ENCODE results near the gene CSGALNACT2. TPM values are rescaled to one million over a fixed set of nuclear protein-coding genes. Genes with fewer than 3 reads are reported as not detected.
A peak's percentile ranks its signal among the peaks of the same experiment; 100 is the strongest.

The CSGALNACT2 gene
- total and polyA plus RNA-seq, 9 of the 15 experiments (the other 6 are each of a cell fraction or from before 2014, with no cell fraction given) = 1.4 to 7.3 (median 3.5) TPM

- TF ChIP-seq SNRNP70 (optimal IDR thresholded peaks at IDR 0.05; ENCODE audit: low read depth, low read length) (no peak), KDM1A (IDR thresholded peaks at IDR 0.05) (no peak), FIP1L1 (IDR thresholded peaks at IDR 0.05; ENCODE audit: low read depth, low read length, poor library complexity, severe bottlenecking) (no peak), GATAD2B (IDR thresholded peaks at IDR 0.05; ENCODE audit: borderline replicate concordance) (no peak)
- DNase-seq (ENCODE audit: extremely low read depth in 1 of 4, low spot score in 3 of 4) = peak in 1 of 4 experiments; percentile 3
- 1% methylated on average over 6 of the region's 6 CpGs for WGBS (ENCODE audit: insufficient coverage, low coverage, missing lambda C conversion rate)
- no TSS peak for BruUV-seq (replicated peaks)
- no peak overlapping the region for H3K4me3 ChIP-seq
- H3K9ac ChIP-seq (ENCODE audit: insufficient read depth in 1 of 2, low read depth in 2 of 2, low read length in 2 of 2) = no peak overlapping the region
- intact Hi-C loops (cut with micrococcal nuclease) (loop anchor here (10.0 kb wide), 2 partner anchors 213 to 333 kb away; no protein-coding TSS in a partner anchor), in situ Hi-C loops (cut with MboI) (no loop called here)
- H3K4me2 ChIP-seq (ENCODE audit: insufficient read depth, low read length) = no peak overlapping the region
- H3K4me1 ChIP-seq (replicated peaks in 1 of 2; ENCODE audit: control insufficient read depth in 2 of 2, insufficient read depth in 2 of 2, low read length in 2 of 2) = peaks cover 2 to 6% of the 10 kb centered on the region in 2 experiments; a peak in 2 of 5 replicates
- no peaks in the 10 kb centered on the region for H3K79me2 ChIP-seq (ENCODE audit: control insufficient read depth, insufficient read depth, low read length)
- no peaks in the 10 kb centered on the region for H3K36me3 ChIP-seq (ENCODE audit: control insufficient read depth, insufficient read depth, low read length)
- H4K20me1 ChIP-seq (replicated peaks; ENCODE audit: control insufficient read depth, insufficient read depth, low read length) = no peaks in the 10 kb centered on the region
- H3K27me3 ChIP-seq (ENCODE audit: control insufficient read depth in 2 of 2, insufficient read depth in 2 of 2, low read length in 2 of 2) = peaks cover 28 to 38% of the 10 kb centered on the region in 2 experiments
- H3K9me1 ChIP-seq (ENCODE audit: control insufficient read depth, insufficient read depth, low read length) = no peaks in the 10 kb centered on the region
- CTCF ChIA-PET (ENCODE audit: low intra/inter-chr PET ratio) = no interaction called here
- no peak for FAIRE-seq
- H3K9me3 ChIP-seq (replicated peaks; ENCODE audit: control insufficient read depth, insufficient read depth, low read depth, low read length) = no peaks in the 10 kb centered on the region
- H2AFZ ChIP-seq (ENCODE audit: low read depth, low read length) = no peak overlapping the region
- H3K27ac ChIP-seq (ENCODE audit: extremely low read depth, low read depth, low read length) = no peak overlapping the region
- ATAC-seq = no peak; the same call in 2 of the 3 replicates
- POLR2A ChIA-PET = no interaction called here
Measured at GRCh38 chr10:43131906-43132305, 6.3 kb upstream of the CSGALNACT2 start.
